Stimulated activated naive CD8-positive, alpha-beta T cell treated with anti-CD3 and anti-CD28 coated beads, Interleukin-15, Interleukin-2, amounts not matched to agents 100 U/mL and 50 U/mL, for 24 hours (primary cell): Measurements from ENCODE around the gene CYP19A1.
A peak's percentile ranks its signal among the peaks of the same experiment; 100 is the strongest.

Experiments
- ATAC-seq: fragments of 150-1000 bp; cut with Tn5 transposase; one replicate; pipeline ENCODE4 v1.10.0; 2021
- DNase-seq: peaks from one replicate; pipeline ENCODE4 v3.0.0; 2021

Gene CYP19A1

DNA sequence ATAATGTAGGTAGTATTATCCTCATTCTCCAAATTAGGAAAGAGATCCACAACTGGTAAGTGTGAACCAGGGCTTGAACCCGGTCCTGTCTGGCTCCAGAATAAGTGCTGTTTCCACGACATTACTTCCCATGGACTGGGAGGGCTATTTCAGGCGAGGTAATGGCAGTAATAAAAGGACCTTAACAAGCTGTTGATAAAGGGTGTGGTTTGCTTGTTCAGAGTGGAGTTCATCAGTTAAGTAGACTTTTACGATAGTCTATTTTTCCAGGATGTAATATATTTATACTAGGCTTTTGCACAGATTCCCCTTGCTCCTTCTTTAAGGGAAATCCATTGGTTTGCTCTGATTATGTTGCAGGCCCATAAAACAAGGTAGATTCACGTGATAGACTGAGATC lies 155.3 kb downstream of the CYP19A1 start:
- no peak for ATAC-seq
- DNase-seq: no peak

DNA sequence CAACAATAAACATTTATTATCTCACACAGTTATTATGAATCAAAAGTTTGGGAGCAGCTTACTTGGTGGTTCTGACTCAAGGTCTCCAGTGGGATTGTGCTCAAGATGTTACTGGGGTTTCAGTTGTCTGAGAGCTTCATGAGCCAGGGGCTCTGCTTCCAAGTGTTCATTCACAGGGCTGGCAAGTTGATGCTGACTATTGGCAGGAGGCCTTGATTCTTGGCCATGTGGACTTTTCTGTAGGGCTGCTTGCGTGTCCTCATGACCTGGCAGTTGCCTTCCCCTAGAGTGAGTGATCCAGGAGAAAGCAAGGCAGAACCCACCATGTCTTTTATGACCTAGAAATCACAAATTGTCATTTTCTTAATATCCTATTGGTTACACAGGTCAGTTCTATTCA lies 156.5 kb downstream of the CYP19A1 start:
- ATAC-seq (no peak), DNase-seq (no peak)

DNA sequence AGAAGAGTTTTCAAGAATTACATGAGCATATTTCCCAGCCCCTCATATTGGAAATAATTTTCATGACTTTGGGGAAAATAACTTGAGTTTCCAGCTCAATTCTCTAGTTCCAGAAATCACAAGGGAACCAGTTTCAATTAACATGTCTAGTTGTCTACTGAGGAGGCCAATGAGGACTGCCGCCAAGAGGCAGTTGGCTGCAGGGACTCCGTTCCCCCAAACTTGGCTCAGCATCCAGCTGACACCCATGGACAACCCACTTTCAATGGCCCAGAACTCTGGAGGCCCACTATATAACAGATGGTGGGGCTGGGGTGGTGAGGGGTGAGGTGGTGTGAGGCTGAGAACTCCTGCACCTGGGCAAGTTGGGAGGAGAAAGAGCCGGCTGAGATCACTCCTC lies 157.2 kb downstream of the CYP19A1 start:
- ATAC-seq: no peak

DNA sequence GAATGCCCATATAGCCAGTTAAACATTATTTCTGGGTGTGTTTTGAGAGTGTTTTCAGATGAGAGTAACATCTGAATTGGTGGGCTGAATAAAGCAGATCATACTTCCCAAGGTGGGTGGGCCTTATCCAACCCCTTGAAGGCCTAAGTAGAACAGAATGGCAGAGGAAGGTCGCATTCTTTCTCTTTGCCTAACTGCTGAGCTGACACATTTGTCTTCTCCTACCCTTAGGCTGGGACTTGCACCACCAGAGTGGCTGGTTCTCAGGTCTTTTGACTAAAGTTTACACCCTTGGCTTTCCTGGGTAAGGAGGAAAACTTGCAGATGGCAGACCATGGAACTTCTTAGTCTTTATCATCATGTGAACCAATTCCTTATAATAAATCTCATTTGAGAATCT lies 157.9 kb downstream of the CYP19A1 start:
- ATAC-seq (no peak), DNase-seq (no peak)

More for the DNA sequence above, 157.2 kb downstream of the CYP19A1 start:
- no peak for DNase-seq

DNA sequence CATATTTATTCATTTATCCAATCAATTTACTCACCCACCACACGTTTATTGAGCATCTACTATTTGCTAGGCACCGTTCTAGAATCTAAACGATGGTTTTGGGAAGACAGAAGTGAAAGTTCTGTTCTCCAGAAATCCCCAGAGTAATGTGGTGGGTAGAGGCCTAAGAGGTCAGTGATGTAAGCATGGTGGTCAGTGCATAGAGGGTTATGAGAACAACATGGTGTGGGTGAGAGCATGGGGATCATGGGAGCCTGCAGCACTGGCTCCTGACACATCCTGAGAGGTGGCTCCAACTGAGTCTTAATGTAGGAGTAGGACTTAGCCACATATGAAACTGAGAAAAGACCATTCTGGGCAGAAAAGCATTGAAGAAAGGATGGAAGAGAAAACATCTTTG lies 158.4 kb downstream of the CYP19A1 start:
- ATAC-seq (no peak), DNase-seq (no peak)

DNA sequence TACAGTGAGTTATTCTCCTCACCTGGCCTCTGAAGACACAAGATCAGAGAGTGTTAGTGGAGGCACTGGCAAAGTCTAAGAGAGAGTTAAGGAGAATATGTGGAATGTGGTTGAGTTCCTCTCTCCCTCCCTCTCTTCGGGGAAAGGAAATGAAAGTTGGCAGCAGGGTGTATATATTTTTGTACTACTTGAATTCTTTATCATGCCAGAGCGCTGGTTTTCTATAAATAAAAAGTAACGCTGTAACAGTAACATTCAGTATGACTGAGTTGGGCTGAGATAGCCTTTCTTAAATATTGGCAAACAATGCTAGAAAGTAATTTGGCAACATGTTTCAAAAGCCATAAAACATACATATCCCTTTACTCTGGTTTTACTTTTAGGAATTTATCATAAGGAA lies 166.2 kb downstream of the CYP19A1 start:
- no peak for DNase-seq
- ATAC-seq: no peak

DNA sequence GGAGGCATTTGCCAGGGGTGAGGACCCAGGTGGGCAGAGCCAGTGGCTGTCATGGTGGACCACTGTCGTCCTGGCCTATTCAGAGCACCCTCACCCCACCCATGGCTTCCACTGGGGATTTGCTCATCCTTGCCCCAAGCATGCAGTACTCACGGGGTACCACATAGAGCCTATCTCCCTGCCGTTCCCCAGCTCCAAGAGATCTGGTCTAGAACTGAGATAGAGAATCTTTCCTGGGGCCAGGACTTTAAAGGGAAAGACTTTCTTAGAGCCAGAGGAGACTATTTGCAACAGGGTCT lies 166.8 kb downstream of the CYP19A1 start:
- ATAC-seq (no peak), DNase-seq (no peak)

DNA sequence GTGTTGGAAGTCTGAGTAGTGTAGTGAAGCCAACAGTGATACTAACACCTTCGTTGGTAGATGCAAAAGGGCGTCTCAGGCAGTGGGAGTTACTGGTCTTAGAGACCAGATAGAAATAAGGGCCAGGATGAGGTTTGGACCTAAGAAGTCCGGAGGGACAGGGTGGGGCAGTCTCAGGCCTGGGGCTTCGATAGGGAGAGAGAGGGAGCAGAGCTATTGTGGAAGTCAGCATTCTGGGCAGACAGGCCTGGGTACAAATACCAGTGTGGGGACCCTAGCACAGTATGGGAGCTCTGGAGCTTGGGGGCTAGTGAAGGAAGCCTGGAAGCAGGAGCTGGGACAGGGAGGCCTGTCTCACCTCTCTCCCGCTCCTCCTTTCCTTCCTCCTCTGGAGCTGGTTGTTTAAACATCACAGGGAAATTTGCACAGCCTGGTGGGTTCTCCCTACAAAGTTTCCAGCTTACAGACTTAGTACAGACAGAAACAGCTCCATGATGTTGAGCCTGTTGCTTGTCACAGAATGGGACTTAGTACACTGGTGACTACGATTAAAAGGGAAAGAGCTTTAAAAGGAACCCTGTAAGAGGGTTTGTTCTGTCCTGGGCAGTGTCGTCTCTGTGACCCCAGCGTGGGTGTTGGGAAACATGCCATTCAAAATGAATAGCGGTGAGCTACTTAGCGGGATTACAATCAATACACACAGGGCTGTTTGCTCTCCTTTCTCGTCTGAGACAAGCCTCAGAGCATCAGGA lies 167.3 kb downstream of the CYP19A1 start:
- ATAC-seq: no peak
- no peak for DNase-seq

DNA sequence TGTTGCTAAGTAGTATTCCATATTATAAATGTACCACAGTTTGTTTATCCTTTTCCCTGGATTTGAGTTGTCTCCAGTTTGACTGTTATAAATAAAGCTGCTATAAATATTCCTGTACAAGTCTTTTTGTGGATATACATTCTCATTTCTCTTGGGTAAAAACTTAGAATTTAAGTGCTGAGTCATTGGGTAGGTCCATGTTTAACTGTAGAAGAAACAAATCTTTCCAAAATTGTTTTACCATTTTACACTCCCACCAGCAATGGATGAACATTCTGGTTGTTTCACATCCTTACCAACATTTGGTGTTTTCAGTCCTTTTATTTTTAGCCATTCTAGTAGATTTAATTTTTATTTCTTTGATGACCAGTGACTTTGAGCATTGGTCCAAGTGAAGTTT lies 169.7 kb downstream of the CYP19A1 start:
- no peak for DNase-seq
- no peak for ATAC-seq

DNA sequence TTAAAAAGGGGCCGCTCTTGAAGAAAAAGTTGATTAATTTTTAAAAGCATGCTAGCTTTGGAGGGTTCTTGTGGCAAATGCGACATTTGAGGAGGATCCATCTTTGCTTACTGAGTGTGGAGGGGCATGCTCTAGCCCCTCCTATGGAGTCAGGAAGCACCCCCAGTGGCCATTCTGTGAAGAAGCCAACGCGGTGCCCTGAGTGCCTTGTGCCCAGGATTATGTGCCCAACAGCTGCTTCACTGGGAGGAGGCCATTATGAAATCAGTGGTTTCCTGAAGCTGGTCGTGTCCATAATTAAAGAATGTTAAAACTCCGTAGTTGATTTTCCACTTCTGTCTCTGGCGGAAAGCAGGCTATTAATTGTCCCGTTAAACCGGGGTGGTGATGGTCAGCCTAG lies 174.6 kb downstream of the CYP19A1 start:
- DNase-seq: no peak
- no peak for ATAC-seq

DNA sequence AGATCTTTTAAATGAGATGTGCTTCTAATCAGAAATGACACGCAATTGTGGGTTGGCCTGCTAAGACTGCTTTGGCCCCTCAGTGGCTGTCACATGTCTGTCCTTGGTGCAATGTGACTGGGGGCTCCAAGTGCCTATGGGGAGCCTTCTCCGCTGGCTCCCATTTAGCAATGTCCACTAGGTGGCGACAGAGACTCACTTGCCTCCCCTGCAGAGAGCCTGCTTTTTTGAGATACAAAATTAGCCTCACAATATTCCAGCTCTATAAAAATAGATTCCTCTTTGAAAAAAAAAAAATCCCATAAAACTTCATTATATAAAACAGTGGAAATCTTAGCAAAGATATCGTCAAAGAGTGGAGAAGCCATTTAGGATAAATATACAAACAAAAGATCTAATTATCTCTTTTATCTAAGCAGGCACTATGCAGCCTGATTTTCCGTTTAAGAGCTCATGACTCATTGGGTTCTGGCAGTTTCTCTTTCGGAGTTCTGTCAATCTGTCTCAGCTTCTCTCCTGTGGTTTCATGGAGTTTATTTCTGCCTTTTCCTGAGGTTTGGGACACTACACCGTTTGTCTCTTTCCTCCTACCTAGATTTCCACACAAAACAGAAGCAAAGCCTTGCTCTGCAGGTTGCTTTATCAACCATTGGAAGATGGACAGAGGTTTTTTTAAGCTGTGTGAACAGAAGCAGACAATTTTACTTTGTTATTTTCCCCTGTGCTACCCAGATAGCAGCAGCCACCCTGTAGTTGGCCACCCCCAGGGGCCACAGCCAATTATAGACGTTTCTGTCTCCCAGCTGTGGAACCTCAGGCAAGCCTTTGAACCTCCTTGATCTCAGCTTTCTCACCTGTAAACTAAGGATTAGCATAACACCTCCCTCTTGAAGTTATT lies 175.3 kb downstream of the CYP19A1 start:
- DNase-seq: peak; percentile 74
- peak; percentile 73 for ATAC-seq

DNA sequence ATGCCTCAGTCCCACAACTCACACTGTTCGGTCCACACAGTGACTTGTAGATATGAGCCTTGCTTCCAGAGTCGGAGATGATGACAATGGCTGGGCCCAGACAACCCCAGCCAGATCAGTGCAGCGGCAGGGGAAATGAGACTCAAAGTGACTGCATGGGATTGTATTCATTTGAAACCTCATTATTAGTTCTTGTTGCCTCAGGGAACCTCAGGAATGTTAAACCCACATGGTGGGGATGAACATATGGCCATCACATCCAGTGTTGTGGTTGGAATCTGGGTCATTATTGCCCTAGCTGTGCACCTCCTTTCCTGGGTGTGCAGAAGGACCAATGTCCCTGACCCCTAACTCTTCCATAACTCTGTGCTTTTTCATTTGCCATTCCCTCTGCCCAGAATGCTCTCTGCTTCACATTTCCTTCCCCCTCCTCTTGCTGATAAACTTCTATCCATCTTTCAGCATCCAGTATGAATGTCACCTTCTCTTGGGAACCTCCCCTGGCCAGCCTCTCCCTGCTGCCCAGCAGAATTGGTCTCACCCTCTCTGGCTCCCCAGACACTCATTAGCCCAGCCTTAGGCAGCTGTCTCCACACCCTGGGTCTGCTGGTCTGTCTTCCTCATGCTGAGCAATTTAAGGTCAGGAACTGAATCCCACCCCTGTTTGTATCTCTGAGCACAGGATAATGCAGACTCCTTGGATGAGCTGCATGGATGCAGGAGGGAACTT lies 176.7 kb downstream of the CYP19A1 start:
- ATAC-seq (no peak), DNase-seq (no peak)

DNA sequence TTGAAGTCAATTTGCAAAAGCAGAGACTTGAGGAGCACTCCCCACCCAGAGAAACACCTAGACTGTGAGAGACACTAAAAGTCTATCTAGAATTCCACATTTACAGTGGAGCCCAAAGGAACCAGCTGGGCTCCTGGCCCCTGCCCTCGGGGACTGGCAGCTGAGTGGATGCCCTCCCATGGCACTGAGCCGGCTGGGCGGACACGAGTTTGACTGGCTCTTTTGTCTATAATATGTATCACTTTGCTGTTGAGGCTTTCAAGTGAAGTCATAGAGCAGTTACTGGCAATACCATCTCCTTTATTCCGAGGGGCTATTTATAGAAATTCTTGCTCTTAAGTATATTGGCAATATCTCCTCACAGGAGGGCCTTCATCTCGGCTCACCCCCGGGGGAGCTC lies 177.9 kb downstream of the CYP19A1 start:
- DNase-seq (no peak), ATAC-seq (no peak)
